Karpas-422 (cell line): Measurements from ENCODE around the gene ZPR1. TPM values are rescaled to one million over a fixed set of nuclear protein-coding genes. Genes with fewer than 3 reads are reported as not detected.
A peak's percentile ranks its signal among the peaks of the same experiment; 100 is the strongest.
"Not testable (repeated sequence)": the region's sequence is repeated elsewhere in the genome, so short reads cannot be mapped to it uniquely, and the experiment has no call there.

Experiments used
- DNase-seq: peaks from one replicate; pipeline ENCODE4 v3.0.0-alpha.2; 2015
- H2AFZ ChIP-seq: fragments of 200-600 bp; sonication (generic); 2 replicates; pipeline ENCODE4 v1.6.1; 2014; ENCODE audit warnings: antibody characterized with exemption, low read length, mixed read lengths
- H3K27ac ChIP-seq: fragments of 200-600 bp; sonication (generic); 2 replicates; pipeline ENCODE4 v1.5.1; 2014; ENCODE audit warnings: mild to moderate bottlenecking, low read length, moderate library complexity
- H3K27me3 ChIP-seq: fragments of 200-600 bp; sonication (generic); 2 replicates; pipeline ENCODE4 v1.6.1; 2014; ENCODE audit warnings: low read length, mixed read lengths
- H3K36me3 ChIP-seq: fragments of 200-600 bp; sonication (generic); 2 replicates; pipeline ENCODE4 v1.6.1; 2014; ENCODE audit warnings: low read length, mixed read lengths; ENCODE audit not compliant: insufficient read depth
- H3K4me1 ChIP-seq: fragments of 200-600 bp; sonication (generic); 2 replicates; pipeline ENCODE4 v1.6.1; 2014; ENCODE audit warnings: mild to moderate bottlenecking, low read length, mixed read lengths
- H3K4me2 ChIP-seq: fragments of 200-600 bp; sonication (generic); 2 replicates; pipeline ENCODE4 v1.6.1; 2014; ENCODE audit warnings: low read length, low read depth, mild to moderate bottlenecking; ENCODE audit not compliant: poor library complexity, severe bottlenecking
- H3K4me3 ChIP-seq: fragments of 200-600 bp; sonication (generic); 2 replicates; pipeline ENCODE4 v1.5.1; 2014; ENCODE audit warnings: mild to moderate bottlenecking, antibody characterized with exemption, low read length, mixed read lengths
- H3K79me2 ChIP-seq: fragments of 200-600 bp; sonication (generic); 2 replicates; pipeline ENCODE4 v1.6.1; 2014; ENCODE audit warnings: mild to moderate bottlenecking, low read length, mixed read lengths
- H3K9ac ChIP-seq: fragments of 200-600 bp; sonication (generic); 2 replicates; pipeline ENCODE4 v1.6.0; 2014; ENCODE audit warnings: low read length
- H3K9me2 ChIP-seq: fragments of 200-600 bp; sonication (generic), shearing (Covaris generic); replicated peaks from 2 replicates; pipeline ENCODE4 v1.6.0; 2014; ENCODE audit warnings: mild to moderate bottlenecking, low read length, moderate library complexity; ENCODE audit not compliant: insufficient read depth
- H3K9me3 ChIP-seq: fragments of 300-700, 200-600 bp; sonication (generic); 2 replicates; pipeline ENCODE4 v1.6.1; 2014; ENCODE audit warnings: low read length, mixed read lengths
- H4K20me1 ChIP-seq: fragments of 200-600 bp; sonication (generic); 2 replicates; pipeline ENCODE4 v1.6.1; 2014; ENCODE audit warnings: mild to moderate bottlenecking, antibody characterized with exemption, low read length, low read depth; ENCODE audit not compliant: insufficient read depth
- total RNA-seq: library from RNA; depleted of rRNA; stranded (reverse); fragments of >200 nt; shearing (Covaris generic); gene quantifications from 2 replicates; pipeline ENCODE4 v1.2.3, GENCODE V29; 2014; ENCODE audit warnings: low replicate concordance; rRNA removed

The ZPR1 gene
- 29.8 and 44.7 TPM in 2 replicates for total RNA-seq

DNA sequence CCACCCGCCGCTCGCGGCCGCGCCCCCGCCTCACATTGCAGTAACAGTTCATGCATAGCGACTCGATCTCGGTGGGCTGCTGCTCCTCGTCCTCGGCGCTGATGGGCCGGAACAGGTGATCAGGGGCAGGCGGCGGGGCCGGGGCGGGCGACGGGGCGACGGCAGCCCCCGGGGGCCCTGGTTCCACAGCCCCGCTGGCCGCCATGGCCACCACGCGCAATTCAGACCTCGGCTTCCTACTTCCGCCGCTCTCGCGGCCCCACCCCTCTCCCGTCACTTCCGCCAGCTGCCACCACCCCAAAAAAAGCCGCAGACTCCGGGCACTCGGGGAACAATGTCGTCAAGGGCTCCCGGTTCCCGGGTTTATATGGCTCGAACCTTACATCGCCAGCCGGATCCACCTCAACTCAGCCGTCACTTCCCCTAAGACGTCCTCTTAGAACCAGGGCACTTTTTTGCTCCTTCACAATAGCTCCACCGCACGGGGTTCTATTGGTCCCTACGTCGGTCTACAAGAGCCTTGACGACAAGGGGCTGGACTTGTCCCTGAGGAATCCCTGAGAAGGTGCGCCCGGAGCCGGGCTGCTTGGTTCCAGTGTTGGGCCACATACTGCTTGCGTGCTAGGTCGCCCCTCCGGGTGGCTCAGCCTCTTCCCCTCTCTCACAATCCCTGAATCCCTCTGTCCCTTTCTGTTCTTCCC lies at the start of gene ZPR1:
TSS of gene ZPR1 (minus strand) at position 238 of the 701 bp plus-strand sequence. CDS start at position 205, 33 bp downstream.
- DNase-seq, result peak; percentile 85
- no peaks in the 10 kb centered on the region for H3K27me3 ChIP-seq
- H3K4me1 ChIP-seq, result peaks cover 15% of the 10 kb centered on the region
- peak within 1 kb of the TSS; percentile 82 for H3K4me2 ChIP-seq
- H3K9me3 ChIP-seq, result no peaks in the 10 kb centered on the region
- peak within 1 kb of the TSS; percentile 83 for H3K9ac ChIP-seq
- H3K79me2 ChIP-seq, result peaks cover 24% of the 10 kb centered on the region
- peak within 1 kb of the TSS; percentile 76; the same call in 1 of the 2 replicates for H2AFZ ChIP-seq
- peaks cover 4% of the 10 kb centered on the region; the same call in 1 of the 2 replicates for H4K20me1 ChIP-seq
- peaks cover 7% of the 10 kb centered on the region for H3K36me3 ChIP-seq
- H3K9me2 ChIP-seq, result no peaks in the 10 kb centered on the region
- no peak within 1 kb of the TSS for H3K27ac ChIP-seq
- H3K4me3 ChIP-seq, result peak within 1 kb of the TSS; percentile 87

GRCh38 chr11:116836632-116836991 lies 48.8 kb upstream of the ZPR1 start:
- H3K9ac ChIP-seq, result no peak overlapping the region
- no peaks in the 10 kb centered on the region for H3K9me2 ChIP-seq
- no peaks in the 10 kb centered on the region for H3K9me3 ChIP-seq
- no peaks in the 10 kb centered on the region for H3K36me3 ChIP-seq
- H4K20me1 ChIP-seq, result no peaks in the 10 kb centered on the region
- no peak overlapping the region for H3K4me2 ChIP-seq
- no peak for DNase-seq
- no peaks in the 10 kb centered on the region for H3K27me3 ChIP-seq
- no peak overlapping the region for H3K4me3 ChIP-seq
- no peaks in the 10 kb centered on the region for H3K79me2 ChIP-seq
- H3K27ac ChIP-seq, result no peak overlapping the region
- H3K4me1 ChIP-seq, result peaks cover 7% of the 10 kb centered on the region
- H2AFZ ChIP-seq, result no peak overlapping the region

GRCh38 chr11:116835791-116836631 lies 48.2 kb upstream of the ZPR1 start:
- peak; percentile 90 for DNase-seq
- peak overlapping the region; percentile 57; the same call in 1 of the 2 replicates for H3K4me3 ChIP-seq
- H3K27me3 ChIP-seq, result no peaks in the 10 kb centered on the region
- H3K4me1 ChIP-seq, result peaks cover 7% of the 10 kb centered on the region
- H3K9me2 ChIP-seq, result no peaks in the 10 kb centered on the region
- H4K20me1 ChIP-seq, result no peaks in the 10 kb centered on the region
- H3K79me2 ChIP-seq, result no peaks in the 10 kb centered on the region
- peak overlapping the region; percentile 72 for H3K4me2 ChIP-seq
- peak overlapping the region; percentile 91 for H2AFZ ChIP-seq
- peak overlapping the region; percentile 66 for H3K9ac ChIP-seq
- no peaks in the 10 kb centered on the region for H3K36me3 ChIP-seq
- no peaks in the 10 kb centered on the region for H3K9me3 ChIP-seq
- no peak overlapping the region for H3K27ac ChIP-seq

- Histone ChIP-seq H3K27ac (no peak overlapping the region), H3K4me1 (peaks cover 7% of the 10 kb centered on the region), H2AFZ (peak overlapping the region; percentile 91), H3K79me2 (no peaks in the 10 kb centered on the region), H3K9me2 (no peaks in the 10 kb centered on the region), H3K36me3 (no peaks in the 10 kb centered on the region), H3K4me2 (peak overlapping the region; percentile 72), H4K20me1 (no peaks in the 10 kb centered on the region), H3K9me3 (no peaks in the 10 kb centered on the region), H3K4me3 (peak overlapping the region; percentile 57; the same call in 1 of the 2 replicates), H3K9ac (peak overlapping the region; percentile 66), H3K27me3 (no peaks in the 10 kb centered on the region)
- no peak for DNase-seq
Measured at GRCh38 chr11:116835042-116835772, 47.4 kb upstream of the ZPR1 start.

- H3K36me3 ChIP-seq, H3K27ac ChIP-seq, H3K4me2 ChIP-seq, H3K9ac ChIP-seq, H2AFZ ChIP-seq, H3K27me3 ChIP-seq, H3K4me3 ChIP-seq, DNase-seq, H3K9me2 ChIP-seq, H3K4me1 ChIP-seq, H4K20me1 ChIP-seq, H3K9me3 ChIP-seq, H3K79me2 ChIP-seq: not testable (repeated sequence)
Measured at GRCh38 chr11:116834535-116835041, 46.8 kb upstream of the ZPR1 start.

DNA sequence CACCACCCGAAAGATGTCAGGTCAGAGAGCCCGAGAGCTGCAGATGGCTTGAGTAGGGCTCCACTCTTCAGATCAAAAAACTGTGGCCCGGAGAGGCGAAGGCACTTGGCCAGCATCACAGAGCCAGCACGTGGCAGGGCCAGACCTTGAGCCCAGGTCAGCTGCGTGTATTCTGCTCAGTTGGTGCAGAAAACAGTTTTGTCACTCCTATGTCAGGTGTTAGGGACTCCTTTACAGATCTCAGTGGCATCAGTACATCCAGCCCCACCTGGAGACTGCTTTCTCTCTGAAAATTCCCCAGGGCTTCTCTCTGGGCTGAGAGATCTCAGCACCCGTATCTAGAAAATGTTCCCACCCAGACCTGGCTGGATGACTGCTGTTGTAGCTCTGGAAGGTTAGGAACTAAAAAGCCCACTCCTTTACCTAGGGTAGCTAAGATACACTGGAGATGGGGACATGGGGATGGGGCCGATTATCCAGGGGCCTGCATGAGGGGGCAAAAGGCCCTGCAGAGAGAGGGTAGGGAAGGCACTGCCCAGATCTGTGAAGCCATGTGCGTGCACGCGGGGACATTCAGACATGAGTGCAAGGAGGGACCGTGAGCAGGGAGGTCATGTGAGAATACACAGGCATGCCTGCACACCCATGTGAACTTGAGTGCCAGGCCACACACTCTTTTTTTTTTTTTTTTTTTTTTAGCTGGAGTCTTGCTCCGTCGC lies 46.2 kb upstream of the ZPR1 start:
- Histone ChIP-seq H2AFZ (no peak overlapping the region), H3K79me2 (no peaks in the 10 kb centered on the region), H3K4me2 (no peak overlapping the region), H3K4me3 (no peak overlapping the region), H3K9me2 (no peaks in the 10 kb centered on the region), H3K9ac (no peak overlapping the region), H3K9me3 (no peaks in the 10 kb centered on the region), H3K27ac (no peak overlapping the region), H3K4me1 (peaks cover 7% of the 10 kb centered on the region), H3K36me3 (no peaks in the 10 kb centered on the region), H3K27me3 (no peaks in the 10 kb centered on the region), H4K20me1 (no peaks in the 10 kb centered on the region)
- DNase-seq, result no peak

- H3K9ac ChIP-seq, result no peak overlapping the region
- no peaks in the 10 kb centered on the region for H4K20me1 ChIP-seq
- no peaks in the 10 kb centered on the region for H3K9me3 ChIP-seq
- peaks cover 7% of the 10 kb centered on the region for H3K4me1 ChIP-seq
- H3K27me3 ChIP-seq, result no peaks in the 10 kb centered on the region
- H3K79me2 ChIP-seq, result no peaks in the 10 kb centered on the region
- no peak overlapping the region for H2AFZ ChIP-seq
- no peak overlapping the region for H3K4me3 ChIP-seq
- H3K4me2 ChIP-seq, result no peak overlapping the region
- H3K36me3 ChIP-seq, result no peaks in the 10 kb centered on the region
- H3K9me2 ChIP-seq, result no peaks in the 10 kb centered on the region
- H3K27ac ChIP-seq, result no peak overlapping the region
- DNase-seq, result no peak
Measured at GRCh38 chr11:116833491-116833815, 45.6 kb upstream of the ZPR1 start.
